Ovary (tissue), 3 donors: ENCODE data around the gene TMEM222.

Source experiments
- CTCF ChIP-seq, 3 donors: fragments of 450-650 bp in 2 of 3; fragments of 200-600 bp in 1 of 3; IDR thresholded peaks; one replicate each; pipeline versions ENCODE4 v1.5.1 to v1.8.0; 2016 to 2022; ENCODE audit warnings: antibody characterized with exemption in 3 of 3, mild to moderate bottlenecking in 1 of 3
- EP300 ChIP-seq: sonication (generic); formaldehyde crosslinking; IDR thresholded peaks from one replicate; pipeline ENCODE4 v1.6.1; 2017; ENCODE audit warnings: antibody characterized with exemption
- POLR2A ChIP-seq: fragments of 450-650 bp; IDR thresholded peaks from one replicate; pipeline ENCODE4 v1.6.1; 2017; ENCODE audit warnings: antibody characterized with exemption, mild to moderate bottlenecking, moderate library complexity
- donor health status: DM: no; HTN: no; CAD: no.

GRCh38 chr1:27327964-27328363 is 6.0 kb downstream of the TMEM222 start:
- no peak for TF ChIP-seq CTCF (IDR thresholded peaks at IDR 0.05)
- TF ChIP-seq POLR2A: no peak
- TF ChIP-seq EP300: no peak
